A673 (cell line): Measurements from ENCODE around the gene ARHGEF9.

Experiments used
- EZH2 ChIP-seq: fragments of 200-600 bp; sonication (generic); IDR thresholded peaks from 2 replicates; pipeline ENCODE4 v1.6.1; 2017; ENCODE audit warnings: borderline replicate concordance, low read depth, mild to moderate bottlenecking, mixed read lengths, antibody characterized with exemption, low read length; ENCODE audit not compliant: poor library complexity, severe bottlenecking
- TF ChIP-seq, protein P1 (sequence below): fragments of 300-800, 200-600 bp; sonication (generic); conservative IDR thresholded peaks from 2 replicates; pipeline ENCODE4 v1.5.1; 2017; ENCODE audit warnings: low read depth, mild to moderate bottlenecking, antibody characterized with exemption, low read length, moderate library complexity, mixed read lengths

DNA sequence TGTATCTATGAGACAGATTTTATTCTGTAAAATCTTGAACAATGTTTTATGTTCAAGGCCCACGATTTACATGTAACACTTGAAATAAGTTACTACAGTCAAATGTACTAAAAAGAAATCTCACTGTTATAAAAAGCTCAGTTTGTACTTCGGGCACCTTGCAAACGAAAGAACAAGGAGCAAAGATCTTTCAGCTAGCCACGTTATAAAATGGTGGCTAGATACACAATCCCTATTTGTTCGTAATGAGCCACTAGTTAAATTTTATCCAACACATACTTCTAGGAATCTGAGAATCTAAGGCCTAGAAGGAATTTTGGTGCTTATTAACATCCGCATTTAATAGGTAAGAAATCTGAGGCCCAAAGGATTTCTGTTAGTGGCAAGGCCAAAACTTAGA, 2.5 kb downstream of the ARHGEF9 start:
- TF ChIP-seq, protein P1, sequence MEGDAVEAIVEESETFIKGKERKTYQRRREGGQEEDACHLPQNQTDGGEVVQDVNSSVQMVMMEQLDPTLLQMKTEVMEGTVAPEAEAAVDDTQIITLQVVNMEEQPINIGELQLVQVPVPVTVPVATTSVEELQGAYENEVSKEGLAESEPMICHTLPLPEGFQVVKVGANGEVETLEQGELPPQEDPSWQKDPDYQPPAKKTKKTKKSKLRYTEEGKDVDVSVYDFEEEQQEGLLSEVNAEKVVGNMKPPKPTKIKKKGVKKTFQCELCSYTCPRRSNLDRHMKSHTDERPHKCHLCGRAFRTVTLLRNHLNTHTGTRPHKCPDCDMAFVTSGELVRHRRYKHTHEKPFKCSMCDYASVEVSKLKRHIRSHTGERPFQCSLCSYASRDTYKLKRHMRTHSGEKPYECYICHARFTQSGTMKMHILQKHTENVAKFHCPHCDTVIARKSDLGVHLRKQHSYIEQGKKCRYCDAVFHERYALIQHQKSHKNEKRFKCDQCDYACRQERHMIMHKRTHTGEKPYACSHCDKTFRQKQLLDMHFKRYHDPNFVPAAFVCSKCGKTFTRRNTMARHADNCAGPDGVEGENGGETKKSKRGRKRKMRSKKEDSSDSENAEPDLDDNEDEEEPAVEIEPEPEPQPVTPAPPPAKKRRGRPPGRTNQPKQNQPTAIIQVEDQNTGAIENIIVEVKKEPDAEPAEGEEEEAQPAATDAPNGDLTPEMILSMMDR, result no peak
- no peak for TF ChIP-seq EZH2
